HEK293 (cell line): Measurements from ENCODE around the gene BTG2.

Experiments used
- GLI4 ChIP-seq: fragments of 450-650 bp; formaldehyde crosslinking; IDR thresholded peaks from 2 replicates; pipeline ENCODE4 v1.5.1; 2016; ENCODE audit warnings: missing biosample characterization, missing genetic modification characterization
- REPIN1 ChIP-seq: fragments of 450-650 bp; formaldehyde crosslinking; IDR thresholded peaks from 2 replicates; pipeline ENCODE4 v1.5.1; 2017; ENCODE audit warnings: missing biosample characterization, missing genetic modification characterization, low read depth
- SP3 ChIP-seq: fragments of 450-650 bp; formaldehyde crosslinking; IDR thresholded peaks from 2 replicates; pipeline ENCODE4 v1.5.1; 2016; ENCODE audit warnings: missing biosample characterization, missing genetic modification characterization
- ZFP3 ChIP-seq: fragments of 450-650 bp; formaldehyde crosslinking; IDR thresholded peaks from 2 replicates; pipeline ENCODE4 v1.5.1; 2016; ENCODE audit warnings: low read depth, missing biosample characterization, missing genetic modification characterization
- ZFP69B ChIP-seq: fragments of 450-650 bp; formaldehyde crosslinking; IDR thresholded peaks from 2 replicates; pipeline ENCODE4 v1.5.1; 2016; ENCODE audit warnings: missing biosample characterization, missing genetic modification characterization
- ZNF2 ChIP-seq: fragments of 450-650 bp; formaldehyde crosslinking; IDR thresholded peaks from 2 replicates; pipeline ENCODE4 v1.5.1; 2016; ENCODE audit warnings: missing biosample characterization, missing genetic modification characterization
- ZNF239 ChIP-seq: fragments of 450-650 bp; formaldehyde crosslinking; IDR thresholded peaks from 2 replicates; pipeline ENCODE4 v1.5.1; 2016; ENCODE audit warnings: missing biosample characterization, missing genetic modification characterization
- ZNF248 ChIP-seq: fragments of 450-650 bp; formaldehyde crosslinking; IDR thresholded peaks from 2 replicates; pipeline ENCODE4 v1.5.1; 2017; ENCODE audit warnings: missing biosample characterization, missing genetic modification characterization
- ZNF394 ChIP-seq: fragments of 450-650 bp; formaldehyde crosslinking; IDR thresholded peaks from 2 replicates; pipeline ENCODE4 v1.5.1; 2016; ENCODE audit warnings: missing biosample characterization, missing genetic modification characterization, mild to moderate bottlenecking, moderate library complexity, borderline replicate concordance
- ZNF404 ChIP-seq: fragments of 450-650 bp; formaldehyde crosslinking; IDR thresholded peaks from 2 replicates; pipeline ENCODE4 v1.5.1; 2017; ENCODE audit warnings: missing biosample characterization, missing genetic modification characterization
- ZNF423 ChIP-seq: fragments of 450-650 bp; formaldehyde crosslinking; IDR thresholded peaks from 2 replicates; pipeline ENCODE4 v1.5.1; 2016; ENCODE audit warnings: missing biosample characterization, missing genetic modification characterization
- ZNF548 ChIP-seq: fragments of 450-650 bp; formaldehyde crosslinking; IDR thresholded peaks from 2 replicates; pipeline ENCODE4 v1.5.1; 2016; ENCODE audit warnings: missing biosample characterization, missing genetic modification characterization
- ZNF658 ChIP-seq: fragments of 450-650 bp; formaldehyde crosslinking; IDR thresholded peaks from 2 replicates; pipeline ENCODE4; 2016; ENCODE audit warnings: missing biosample characterization, missing genetic modification characterization
- ZNF785 ChIP-seq: fragments of 450-650 bp; formaldehyde crosslinking; IDR thresholded peaks from 2 replicates; pipeline ENCODE4 v1.5.1; 2016; ENCODE audit warnings: missing biosample characterization, missing genetic modification characterization
- ZNF792 ChIP-seq: fragments of 450-650 bp; formaldehyde crosslinking; IDR thresholded peaks from 2 replicates; pipeline ENCODE4 v1.5.1; 2016; ENCODE audit warnings: missing biosample characterization, missing genetic modification characterization
- TF ChIP-seq, protein P1 (sequence below): fragments of 450-650 bp; formaldehyde crosslinking; IDR thresholded peaks from 2 replicates; pipeline ENCODE4 v1.5.1; 2016; ENCODE audit warnings: missing biosample characterization, missing genetic modification characterization
- TF ChIP-seq, protein P2 (sequence below): fragments of 450-650 bp; formaldehyde crosslinking; IDR thresholded peaks from 2 replicates; pipeline ENCODE4 v1.5.1; 2016; ENCODE audit warnings: missing biosample characterization, missing genetic modification characterization
- TF ChIP-seq, protein P3 (sequence below): fragments of 450-650 bp; formaldehyde crosslinking; IDR thresholded peaks from 2 replicates; pipeline ENCODE4 v1.5.1; 2016; ENCODE audit warnings: missing biosample characterization, missing genetic modification characterization
- TF ChIP-seq, protein P4 (sequence below): fragments of 450-650 bp; formaldehyde crosslinking; IDR thresholded peaks from 2 replicates; pipeline ENCODE4 v1.5.1; 2016; ENCODE audit warnings: missing biosample characterization, missing genetic modification characterization, borderline replicate concordance
- TF ChIP-seq, protein P5 (sequence below): fragments of 450-650 bp; formaldehyde crosslinking; IDR thresholded peaks from 2 replicates; pipeline ENCODE4 v1.5.1; 2016; ENCODE audit warnings: missing biosample characterization, missing genetic modification characterization
- TF ChIP-seq, protein P6 (sequence below): fragments of 450-650 bp; formaldehyde crosslinking; IDR thresholded peaks from 2 replicates; pipeline ENCODE4 v1.5.1; 2016; ENCODE audit warnings: missing biosample characterization, missing genetic modification characterization
- TF ChIP-seq, protein P7 (sequence below): fragments of 450-650 bp; formaldehyde crosslinking; IDR thresholded peaks from 2 replicates; pipeline ENCODE4 v1.5.1; 2016; ENCODE audit warnings: missing biosample characterization, missing genetic modification characterization
- TF ChIP-seq, protein P8 (sequence below): fragments of 450-650 bp; formaldehyde crosslinking; IDR thresholded peaks from 2 replicates; pipeline ENCODE4 v1.5.1; 2016; ENCODE audit warnings: missing biosample characterization, missing genetic modification characterization

Gene BTG2

DNA sequence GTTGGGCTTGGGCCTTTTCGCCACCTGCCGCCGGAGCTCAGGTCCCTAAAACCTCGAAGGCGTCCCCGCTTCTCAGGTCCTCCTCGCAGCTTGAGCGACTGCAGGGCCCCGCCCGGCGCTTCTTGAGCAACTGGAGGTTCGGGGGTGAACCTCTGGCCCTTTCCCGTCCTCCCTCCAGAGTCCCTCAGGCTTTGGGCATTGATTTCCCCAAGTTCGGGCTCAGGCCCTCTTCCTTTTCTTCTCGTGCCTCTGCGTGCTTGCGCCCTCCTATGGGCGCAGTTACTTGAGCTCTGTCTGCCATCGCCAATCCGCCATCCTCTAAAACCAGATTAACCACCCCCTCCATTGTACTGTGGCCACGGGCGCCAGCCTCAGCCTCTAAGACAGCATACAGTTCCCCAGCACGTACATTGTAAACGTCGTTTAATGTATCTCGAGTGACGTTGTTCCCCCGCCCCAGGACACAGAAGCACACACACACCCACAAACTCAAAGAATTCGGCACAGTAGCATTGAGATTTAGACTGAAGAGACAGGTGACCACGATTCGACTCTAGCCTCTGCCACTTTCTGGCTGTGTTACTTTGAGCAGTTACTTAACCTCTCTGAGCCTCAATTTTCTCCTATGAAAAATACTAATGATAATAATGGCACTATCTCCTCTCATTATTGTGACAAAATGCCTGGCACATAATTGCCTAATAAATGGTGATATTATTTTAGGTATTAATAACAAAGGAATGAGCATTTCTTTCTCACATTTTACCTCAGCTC, 22.6 kb downstream of the BTG2 start (continued):
- TF ChIP-seq ZFP3 = no peak
- no peak for TF ChIP-seq GLI4 (tag by site-specific recombination)
- TF ChIP-seq SP3 (tag by site-specific recombination) = 0 out of 2 replicates have a peak, but pooled peaks have one; percentile 41
- TF ChIP-seq, protein P1, sequence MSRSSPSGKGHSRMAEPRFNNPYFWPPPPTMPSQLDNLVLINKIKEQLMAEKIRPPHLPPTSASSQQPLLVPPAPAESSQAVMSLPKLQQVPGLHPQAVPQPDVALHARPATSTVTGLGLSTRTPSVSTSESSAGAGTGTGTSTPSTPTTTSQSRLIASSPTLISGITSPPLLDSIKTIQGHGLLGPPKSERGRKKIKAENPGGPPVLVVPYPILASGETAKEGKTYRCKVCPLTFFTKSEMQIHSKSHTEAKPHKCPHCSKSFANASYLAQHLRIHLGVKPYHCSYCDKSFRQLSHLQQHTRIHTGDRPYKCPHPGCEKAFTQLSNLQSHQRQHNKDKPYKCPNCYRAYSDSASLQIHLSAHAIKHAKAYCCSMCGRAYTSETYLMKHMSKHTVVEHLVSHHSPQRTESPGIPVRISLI (tag by site-specific recombination) = no peak; the same call in 1 of the 2 replicates
- TF ChIP-seq ZNF785 (tag by site-specific recombination) = no peak
- TF ChIP-seq REPIN1 (tag by site-specific recombination) = no peak
- peak; percentile 90 for TF ChIP-seq ZNF792 (tag by site-specific recombination)
- TF ChIP-seq, protein P2, sequence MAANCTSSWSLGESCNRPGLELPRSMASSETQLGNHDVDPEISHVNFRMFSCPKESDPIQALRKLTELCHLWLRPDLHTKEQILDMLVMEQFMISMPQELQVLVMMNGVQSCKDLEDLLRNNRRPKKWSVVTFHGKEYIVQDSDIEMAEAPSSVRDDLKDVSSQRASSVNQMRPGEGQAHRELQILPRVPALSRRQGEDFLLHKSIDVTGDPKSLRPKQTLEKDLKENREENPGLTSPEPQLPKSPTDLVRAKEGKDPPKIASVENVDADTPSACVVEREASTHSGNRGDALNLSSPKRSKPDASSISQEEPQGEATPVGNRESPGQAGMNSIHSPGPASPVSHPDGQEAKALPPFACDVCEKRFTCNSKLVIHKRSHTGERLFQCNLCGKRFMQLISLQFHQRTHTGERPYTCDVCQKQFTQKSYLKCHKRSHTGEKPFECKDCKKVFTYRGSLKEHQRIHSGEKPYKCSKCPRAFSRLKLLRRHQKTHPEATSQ = peak; percentile 47; the same call in 1 of the 2 replicates
- TF ChIP-seq ZNF2 (tag by site-specific recombination) = peak; percentile 82
- no peak for TF ChIP-seq ZNF248 (tag by site-specific recombination)
- no peak; the same call in 1 of the 2 replicates for TF ChIP-seq ZFP69B (tag by site-specific recombination)
- no peak; the same call in 1 of the 2 replicates for TF ChIP-seq ZNF394 (tag by site-specific recombination)
- TF ChIP-seq, protein P3, sequence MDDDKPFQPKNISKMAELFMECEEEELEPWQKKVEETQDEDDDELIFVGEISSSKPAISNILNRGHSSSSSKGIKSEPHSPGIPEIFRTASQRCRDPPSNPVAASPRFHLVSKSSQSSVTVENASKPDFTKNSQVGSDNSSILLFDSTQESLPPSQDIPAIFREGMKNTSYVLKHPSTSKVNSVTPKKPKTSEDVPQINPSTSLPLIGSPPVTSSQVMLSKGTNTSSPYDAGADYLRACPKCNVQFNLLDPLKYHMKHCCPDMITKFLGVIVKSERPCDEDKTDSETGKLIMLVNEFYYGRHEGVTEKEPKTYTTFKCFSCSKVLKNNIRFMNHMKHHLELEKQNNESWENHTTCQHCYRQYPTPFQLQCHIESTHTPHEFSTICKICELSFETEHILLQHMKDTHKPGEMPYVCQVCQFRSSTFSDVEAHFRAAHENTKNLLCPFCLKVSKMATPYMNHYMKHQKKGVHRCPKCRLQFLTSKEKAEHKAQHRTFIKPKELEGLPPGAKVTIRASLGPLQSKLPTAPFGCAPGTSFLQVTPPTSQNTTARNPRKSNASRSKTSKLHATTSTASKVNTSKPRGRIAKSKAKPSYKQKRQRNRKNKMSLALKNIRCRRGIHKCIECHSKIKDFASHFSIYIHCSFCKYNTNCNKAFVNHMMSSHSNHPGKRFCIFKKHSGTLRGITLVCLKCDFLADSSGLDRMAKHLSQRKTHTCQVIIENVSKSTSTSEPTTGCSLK (tag by site-specific recombination) = no peak
- no peak for TF ChIP-seq ZNF548 (tag by site-specific recombination)
- TF ChIP-seq, protein P4, sequence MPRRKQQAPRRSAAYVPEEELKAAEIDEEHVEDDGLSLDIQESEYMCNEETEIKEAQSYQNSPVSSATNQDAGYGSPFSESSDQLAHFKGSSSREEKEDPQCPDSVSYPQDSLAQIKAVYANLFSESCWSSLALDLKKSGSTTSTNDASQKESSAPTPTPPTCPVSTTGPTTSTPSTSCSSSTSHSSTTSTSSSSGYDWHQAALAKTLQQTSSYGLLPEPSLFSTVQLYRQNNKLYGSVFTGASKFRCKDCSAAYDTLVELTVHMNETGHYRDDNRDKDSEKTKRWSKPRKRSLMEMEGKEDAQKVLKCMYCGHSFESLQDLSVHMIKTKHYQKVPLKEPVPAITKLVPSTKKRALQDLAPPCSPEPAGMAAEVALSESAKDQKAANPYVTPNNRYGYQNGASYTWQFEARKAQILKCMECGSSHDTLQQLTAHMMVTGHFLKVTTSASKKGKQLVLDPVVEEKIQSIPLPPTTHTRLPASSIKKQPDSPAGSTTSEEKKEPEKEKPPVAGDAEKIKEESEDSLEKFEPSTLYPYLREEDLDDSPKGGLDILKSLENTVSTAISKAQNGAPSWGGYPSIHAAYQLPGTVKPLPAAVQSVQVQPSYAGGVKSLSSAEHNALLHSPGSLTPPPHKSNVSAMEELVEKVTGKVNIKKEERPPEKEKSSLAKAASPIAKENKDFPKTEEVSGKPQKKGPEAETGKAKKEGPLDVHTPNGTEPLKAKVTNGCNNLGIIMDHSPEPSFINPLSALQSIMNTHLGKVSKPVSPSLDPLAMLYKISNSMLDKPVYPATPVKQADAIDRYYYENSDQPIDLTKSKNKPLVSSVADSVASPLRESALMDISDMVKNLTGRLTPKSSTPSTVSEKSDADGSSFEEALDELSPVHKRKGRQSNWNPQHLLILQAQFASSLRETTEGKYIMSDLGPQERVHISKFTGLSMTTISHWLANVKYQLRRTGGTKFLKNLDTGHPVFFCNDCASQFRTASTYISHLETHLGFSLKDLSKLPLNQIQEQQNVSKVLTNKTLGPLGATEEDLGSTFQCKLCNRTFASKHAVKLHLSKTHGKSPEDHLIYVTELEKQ (tag by site-specific recombination) = no peak
- TF ChIP-seq, protein P5, sequence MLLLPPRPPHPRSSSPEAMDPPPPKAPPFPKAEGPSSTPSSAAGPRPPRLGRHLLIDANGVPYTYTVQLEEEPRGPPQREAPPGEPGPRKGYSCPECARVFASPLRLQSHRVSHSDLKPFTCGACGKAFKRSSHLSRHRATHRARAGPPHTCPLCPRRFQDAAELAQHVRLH = peak; percentile 94; the same call in 1 of the 2 replicates
- TF ChIP-seq, protein P6, sequence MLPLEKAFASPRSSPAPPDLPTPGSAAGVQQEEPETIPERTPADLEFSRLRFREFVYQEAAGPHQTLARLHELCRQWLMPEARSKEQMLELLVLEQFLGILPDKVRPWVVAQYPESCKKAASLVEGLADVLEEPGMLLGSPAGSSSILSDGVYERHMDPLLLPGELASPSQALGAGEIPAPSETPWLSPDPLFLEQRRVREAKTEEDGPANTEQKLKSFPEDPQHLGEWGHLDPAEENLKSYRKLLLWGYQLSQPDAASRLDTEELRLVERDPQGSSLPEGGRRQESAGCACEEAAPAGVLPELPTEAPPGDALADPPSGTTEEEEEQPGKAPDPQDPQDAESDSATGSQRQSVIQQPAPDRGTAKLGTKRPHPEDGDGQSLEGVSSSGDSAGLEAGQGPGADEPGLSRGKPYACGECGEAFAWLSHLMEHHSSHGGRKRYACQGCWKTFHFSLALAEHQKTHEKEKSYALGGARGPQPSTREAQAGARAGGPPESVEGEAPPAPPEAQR (tag by site-specific recombination) = no peak
- TF ChIP-seq, protein P7, sequence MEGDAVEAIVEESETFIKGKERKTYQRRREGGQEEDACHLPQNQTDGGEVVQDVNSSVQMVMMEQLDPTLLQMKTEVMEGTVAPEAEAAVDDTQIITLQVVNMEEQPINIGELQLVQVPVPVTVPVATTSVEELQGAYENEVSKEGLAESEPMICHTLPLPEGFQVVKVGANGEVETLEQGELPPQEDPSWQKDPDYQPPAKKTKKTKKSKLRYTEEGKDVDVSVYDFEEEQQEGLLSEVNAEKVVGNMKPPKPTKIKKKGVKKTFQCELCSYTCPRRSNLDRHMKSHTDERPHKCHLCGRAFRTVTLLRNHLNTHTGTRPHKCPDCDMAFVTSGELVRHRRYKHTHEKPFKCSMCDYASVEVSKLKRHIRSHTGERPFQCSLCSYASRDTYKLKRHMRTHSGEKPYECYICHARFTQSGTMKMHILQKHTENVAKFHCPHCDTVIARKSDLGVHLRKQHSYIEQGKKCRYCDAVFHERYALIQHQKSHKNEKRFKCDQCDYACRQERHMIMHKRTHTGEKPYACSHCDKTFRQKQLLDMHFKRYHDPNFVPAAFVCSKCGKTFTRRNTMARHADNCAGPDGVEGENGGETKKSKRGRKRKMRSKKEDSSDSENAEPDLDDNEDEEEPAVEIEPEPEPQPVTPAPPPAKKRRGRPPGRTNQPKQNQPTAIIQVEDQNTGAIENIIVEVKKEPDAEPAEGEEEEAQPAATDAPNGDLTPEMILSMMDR (tag by site-specific recombination) = peak; percentile 78
- TF ChIP-seq, protein P8, sequence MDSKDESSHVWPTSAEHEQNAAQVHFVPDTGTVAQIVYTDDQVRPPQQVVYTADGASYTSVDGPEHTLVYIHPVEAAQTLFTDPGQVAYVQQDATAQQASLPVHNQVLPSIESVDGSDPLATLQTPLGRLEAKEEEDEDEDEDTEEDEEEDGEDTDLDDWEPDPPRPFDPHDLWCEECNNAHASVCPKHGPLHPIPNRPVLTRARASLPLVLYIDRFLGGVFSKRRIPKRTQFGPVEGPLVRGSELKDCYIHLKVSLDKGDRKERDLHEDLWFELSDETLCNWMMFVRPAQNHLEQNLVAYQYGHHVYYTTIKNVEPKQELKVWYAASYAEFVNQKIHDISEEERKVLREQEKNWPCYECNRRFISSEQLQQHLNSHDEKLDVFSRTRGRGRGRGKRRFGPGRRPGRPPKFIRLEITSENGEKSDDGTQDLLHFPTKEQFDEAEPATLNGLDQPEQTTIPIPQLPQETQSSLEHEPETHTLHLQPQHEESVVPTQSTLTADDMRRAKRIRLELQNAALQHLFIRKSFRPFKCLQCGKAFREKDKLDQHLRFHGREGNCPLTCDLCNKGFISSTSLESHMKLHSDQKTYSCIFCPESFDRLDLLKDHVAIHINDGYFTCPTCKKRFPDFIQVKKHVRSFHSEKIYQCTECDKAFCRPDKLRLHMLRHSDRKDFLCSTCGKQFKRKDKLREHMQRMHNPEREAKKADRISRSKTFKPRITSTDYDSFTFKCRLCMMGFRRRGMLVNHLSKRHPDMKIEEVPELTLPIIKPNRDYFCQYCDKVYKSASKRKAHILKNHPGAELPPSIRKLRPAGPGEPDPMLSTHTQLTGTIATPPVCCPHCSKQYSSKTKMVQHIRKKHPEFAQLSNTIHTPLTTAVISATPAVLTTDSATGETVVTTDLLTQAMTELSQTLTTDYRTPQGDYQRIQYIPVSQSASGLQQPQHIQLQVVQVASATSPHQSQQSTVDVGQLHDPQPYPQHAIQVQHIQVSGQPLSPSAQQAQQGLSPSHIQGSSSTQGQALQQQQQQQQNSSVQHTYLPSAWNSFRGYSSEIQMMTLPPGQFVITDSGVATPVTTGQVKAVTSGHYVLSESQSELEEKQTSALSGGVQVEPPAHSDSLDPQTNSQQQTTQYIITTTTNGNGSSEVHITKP = peak; percentile 91
- no peak for TF ChIP-seq ZNF423 (tag by site-specific recombination)
- TF ChIP-seq ZNF239 (tag by site-specific recombination) = no peak
- no peak for TF ChIP-seq ZNF658 (tag by site-specific recombination)
- TF ChIP-seq ZNF404 (tag by site-specific recombination) = peak; percentile 41; the same call in 1 of the 2 replicates
